HepG2 (cell line): Measurements from ENCODE around the gene DPEP3. TPM values are rescaled to one million over a fixed set of nuclear protein-coding genes. Genes with fewer than 3 reads are reported as not detected.
A peak's percentile ranks its signal among the peaks of the same experiment; 100 is the strongest.

ENCODE experiments used
- BRF2 ChIP-seq: sonication (generic); formaldehyde crosslinking; IDR thresholded peaks from 2 replicates; pipeline ENCODE4 v1.8.1; 2022; ENCODE audit warnings: mild to moderate bottlenecking, missing genetic modification reagents
- HDAC2 ChIP-seq: sonication (generic); formaldehyde crosslinking; IDR thresholded peaks from 2 replicates; pipeline ENCODE4 v1.4.0; 2020; ENCODE audit warnings: missing genetic modification reagents
- NFAT5 ChIP-seq: sonication (generic); formaldehyde crosslinking; IDR thresholded peaks from 2 replicates; pipeline ENCODE4 v1.4.0; 2020; ENCODE audit warnings: missing genetic modification reagents
- NONO ChIP-seq, 2 experiments: fragments of 450-650 bp in 1 of 2; sonication (generic) in 1 of 2; formaldehyde crosslinking in 1 of 2; IDR thresholded peaks in 1 of 2; conservative IDR thresholded peaks in 1 of 2; 2 replicates each; pipeline versions ENCODE4 v1.6.1 to v1.8.0; 2017 to 2022; ENCODE audit warnings: mild to moderate bottlenecking in 1 of 2, missing genetic modification reagents in 1 of 2, moderate library complexity in 1 of 2
- RBFOX2 ChIP-seq: fragments of 200-400 bp; formaldehyde crosslinking; IDR thresholded peaks from 2 replicates; pipeline ENCODE4 v1.6.1; 2017; ENCODE audit warnings: low read depth, mild to moderate bottlenecking, low read length
- RNF2 ChIP-seq: fragments of 450-650 bp; conservative IDR thresholded peaks from 2 replicates; pipeline ENCODE4 v1.6.1; 2016; ENCODE audit warnings: low read depth
- SMARCE1 ChIP-seq: fragments of 450-650 bp; IDR thresholded peaks from 2 replicates; pipeline ENCODE4 v1.6.1; 2017; ENCODE audit warnings: borderline replicate concordance
- THAP11 ChIP-seq: IDR thresholded peaks from 2 replicates; pipeline ENCODE4 v1.6.1; 2016; ENCODE audit warnings: missing biosample characterization, missing genetic modification reagents
- ZBTB3 ChIP-seq: sonication (generic); formaldehyde crosslinking; IDR thresholded peaks from 2 replicates; pipeline ENCODE4 v1.4.0; 2020; ENCODE audit warnings: low read depth, mild to moderate bottlenecking, moderate library complexity, missing genetic modification reagents, borderline replicate concordance
- ZNF296 ChIP-seq: sonication (generic); formaldehyde crosslinking; conservative IDR thresholded peaks from 2 replicates; pipeline ENCODE4 v1.5.0; 2020; ENCODE audit warnings: mild to moderate bottlenecking, missing genetic modification reagents
- ZNF460 ChIP-seq: sonication (generic); formaldehyde crosslinking; IDR thresholded peaks from 2 replicates; pipeline ENCODE4 v1.5.1; 2020; ENCODE audit warnings: missing genetic modification reagents, mild to moderate bottlenecking, borderline replicate concordance
- ZNF580 ChIP-seq: IDR thresholded peaks from 2 replicates; pipeline ENCODE4 v1.6.1; 2016; ENCODE audit warnings: low read depth, borderline replicate concordance
- ZNF614 ChIP-seq: IDR thresholded peaks from 2 replicates; pipeline ENCODE4 v1.6.1; 2018; ENCODE audit warnings: missing biosample characterization, missing genetic modification reagents, inconsistent platforms, borderline replicate concordance
- ZNF629 ChIP-seq: sonication (generic); formaldehyde crosslinking; conservative IDR thresholded peaks from 2 replicates; pipeline ENCODE4 v1.5.0; 2020; ENCODE audit warnings: missing genetic modification reagents
- ZNF660 ChIP-seq: sonication (generic); formaldehyde crosslinking; IDR thresholded peaks from 2 replicates; pipeline ENCODE4 v1.5.1; 2020; ENCODE audit warnings: mild to moderate bottlenecking, low read depth, missing genetic modification reagents, borderline replicate concordance
- ZNF776 ChIP-seq: sonication (generic); formaldehyde crosslinking; IDR thresholded peaks from 2 replicates; pipeline ENCODE4 v1.4.0; 2020; ENCODE audit warnings: mild to moderate bottlenecking, missing genetic modification reagents
- polyA plus RNA-seq, 8 experiments: library from polyadenylated mRNA; depleted of rRNA in 3 of 8; stranded (reverse) in 7 of 8; unstranded in 1 of 8; fragments of >200 nt; fragmentation: Illumina TruSeq in 4 of 8; extraction: Trizol in 4 of 8; gene quantifications; 2 replicates each; pipeline versions ENCODE4 v1.2.1 to v1.2.3, GENCODE V29; 2011 to 2016; ENCODE audit warnings: low read depth in 4 of 8, missing spikeins in 1 of 8, mixed read lengths in 1 of 8; ENCODE audit not compliant: insufficient read depth in 1 of 8
- total RNA-seq, 5 experiments: library from RNA; depleted of rRNA; stranded (reverse); fragments of >200 nt; fragmentation: Illumina TruSeq; extraction: Trizol; gene quantifications; 2 replicates each; pipeline ENCODE4 v1.2.3, GENCODE V29; 2016; ENCODE audit warnings: low read depth in 1 of 5
- TF ChIP-seq, protein P1 (sequence below): sonication (generic); formaldehyde crosslinking; IDR thresholded peaks from 2 replicates; pipeline ENCODE4 v1.4.0; 2020; ENCODE audit warnings: missing genetic modification reagents, low read depth, mild to moderate bottlenecking, borderline replicate concordance
- TF ChIP-seq, protein P2 (sequence below): IDR thresholded peaks from 2 replicates; pipeline ENCODE4 v1.6.1; 2016; ENCODE audit warnings: low read depth

Gene DPEP3
- total and polyA plus RNA-seq, 2 of the 13 experiments (the other 11 are each of a cell fraction or from before 2014, with no cell fraction given) = not detected

- TF ChIP-seq ZNF580 (CRISPR knock-in tag) (no peak), NONO (IDR thresholded peaks at IDR 0.05) (no peak), NONO (CRISPR knock-in tag; conservative IDR thresholded peaks at IDR 0.05) (no peak; the same call in none of the 2 replicates), HDAC2 (no peak), RNF2 (no peak), ZNF614 (CRISPR knock-in tag) (0 out of 2 replicates have a peak, but pooled peaks have one; percentile 11), ZNF776 (CRISPR knock-in tag) (peak; percentile 10; the same call in 1 of the 2 replicates), ZBTB3 (CRISPR knock-in tag) (no peak), NFAT5 (CRISPR knock-in tag) (peak; percentile 34; the same call in 1 of the 2 replicates), SMARCE1 (no peak), ZNF660 (CRISPR knock-in tag) (no peak), ZNF296 (CRISPR knock-in tag) (no peak), BRF2 (no peak), ZNF629 (CRISPR knock-in tag) (peak; percentile 4; the same call in 1 of the 2 replicates), THAP11 (CRISPR knock-in tag) (no peak), ZNF460 (CRISPR knock-in tag) (no peak), RBFOX2 (peak; percentile 39; the same call in 1 of the 2 replicates)
- TF ChIP-seq, protein P1, sequence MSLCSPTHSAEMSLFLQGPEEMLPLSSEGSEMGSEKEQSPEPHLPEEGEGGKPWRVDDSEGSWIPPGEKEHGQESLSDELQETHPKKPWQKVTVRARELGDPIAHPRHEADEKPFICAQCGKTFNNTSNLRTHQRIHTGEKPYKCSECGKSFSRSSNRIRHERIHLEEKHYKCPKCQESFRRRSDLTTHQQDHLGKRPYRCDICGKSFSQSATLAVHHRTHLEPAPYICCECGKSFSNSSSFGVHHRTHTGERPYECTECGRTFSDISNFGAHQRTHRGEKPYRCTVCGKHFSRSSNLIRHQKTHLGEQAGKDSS (CRISPR knock-in tag) = no peak
- TF ChIP-seq, protein P2, sequence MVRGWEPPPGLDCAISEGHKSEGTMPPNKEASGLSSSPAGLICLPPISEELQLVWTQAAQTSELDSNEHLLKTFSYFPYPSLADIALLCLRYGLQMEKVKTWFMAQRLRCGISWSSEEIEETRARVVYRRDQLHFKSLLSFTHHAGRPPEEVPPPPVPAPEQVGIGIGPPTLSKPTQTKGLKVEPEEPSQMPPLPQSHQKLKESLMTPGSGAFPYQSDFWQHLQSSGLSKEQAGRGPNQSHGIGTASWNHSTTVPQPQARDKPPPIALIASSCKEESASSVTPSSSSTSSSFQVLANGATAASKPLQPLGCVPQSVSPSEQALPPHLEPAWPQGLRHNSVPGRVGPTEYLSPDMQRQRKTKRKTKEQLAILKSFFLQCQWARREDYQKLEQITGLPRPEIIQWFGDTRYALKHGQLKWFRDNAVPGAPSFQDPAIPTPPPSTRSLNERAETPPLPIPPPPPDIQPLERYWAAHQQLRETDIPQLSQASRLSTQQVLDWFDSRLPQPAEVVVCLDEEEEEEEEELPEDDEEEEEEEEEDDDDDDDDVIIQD = no peak
Observed at GRCh38 chr16:67936124-67936879, 44.0 kb downstream of the DPEP3 start, which contains the start of gene PSMB10 (continued).
